ENCODE results near the gene VPS51.

Gene VPS51

GRCh38 chr11:65124480-65125196 lies 28.6 kb downstream of the VPS51 start:
- no peaks in the 10 kb centered on the region for H3K9me3 ChIP-seq (ENCODE audit: severe bottlenecking)
- no peak for DNase-seq (ENCODE audit: low spot score)
- no peak overlapping the region for H3K27ac ChIP-seq (ENCODE audit: poor library complexity, severe bottlenecking)
- H3K4me1 ChIP-seq (ENCODE audit: insufficient read depth, poor library complexity, severe bottlenecking) = peaks cover 8% of the 10 kb centered on the region
- H3K36me3 ChIP-seq (ENCODE audit: low read depth) = peaks cover 82% of the 10 kb centered on the region
- H3K4me3 ChIP-seq (ENCODE audit: severe bottlenecking) = no peak overlapping the region
- no peaks in the 10 kb centered on the region for H3K27me3 ChIP-seq (ENCODE audit: insufficient read depth, poor library complexity, severe bottlenecking)
- no peak for ATAC-seq (ENCODE audit: low read depth)
- TF ChIP-seq, protein P1, sequence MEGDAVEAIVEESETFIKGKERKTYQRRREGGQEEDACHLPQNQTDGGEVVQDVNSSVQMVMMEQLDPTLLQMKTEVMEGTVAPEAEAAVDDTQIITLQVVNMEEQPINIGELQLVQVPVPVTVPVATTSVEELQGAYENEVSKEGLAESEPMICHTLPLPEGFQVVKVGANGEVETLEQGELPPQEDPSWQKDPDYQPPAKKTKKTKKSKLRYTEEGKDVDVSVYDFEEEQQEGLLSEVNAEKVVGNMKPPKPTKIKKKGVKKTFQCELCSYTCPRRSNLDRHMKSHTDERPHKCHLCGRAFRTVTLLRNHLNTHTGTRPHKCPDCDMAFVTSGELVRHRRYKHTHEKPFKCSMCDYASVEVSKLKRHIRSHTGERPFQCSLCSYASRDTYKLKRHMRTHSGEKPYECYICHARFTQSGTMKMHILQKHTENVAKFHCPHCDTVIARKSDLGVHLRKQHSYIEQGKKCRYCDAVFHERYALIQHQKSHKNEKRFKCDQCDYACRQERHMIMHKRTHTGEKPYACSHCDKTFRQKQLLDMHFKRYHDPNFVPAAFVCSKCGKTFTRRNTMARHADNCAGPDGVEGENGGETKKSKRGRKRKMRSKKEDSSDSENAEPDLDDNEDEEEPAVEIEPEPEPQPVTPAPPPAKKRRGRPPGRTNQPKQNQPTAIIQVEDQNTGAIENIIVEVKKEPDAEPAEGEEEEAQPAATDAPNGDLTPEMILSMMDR (IDR thresholded peaks at IDR 0.05; ENCODE audit: poor library complexity, severe bottlenecking) = no peak

- DNase-seq (ENCODE audit: low spot score) (no peak), ATAC-seq (ENCODE audit: low read depth) (no peak)
- Histone ChIP-seq H3K36me3 (ENCODE audit: low read depth) (peaks cover 81% of the 10 kb centered on the region), H3K27me3 (ENCODE audit: insufficient read depth, poor library complexity, severe bottlenecking) (no peaks in the 10 kb centered on the region), H3K9me3 (ENCODE audit: severe bottlenecking) (no peaks in the 10 kb centered on the region), H3K27ac (ENCODE audit: poor library complexity, severe bottlenecking) (no peak overlapping the region), H3K4me3 (ENCODE audit: severe bottlenecking) (no peak overlapping the region), H3K4me1 (ENCODE audit: insufficient read depth, poor library complexity, severe bottlenecking) (peaks cover 8% of the 10 kb centered on the region)
- TF ChIP-seq, protein P1 (IDR thresholded peaks at IDR 0.05; ENCODE audit: poor library complexity, severe bottlenecking) = no peak
Observed at GRCh38 chr11:65125197-65126056, 29.4 kb downstream of the VPS51 start.

GRCh38 chr11:65126624-65127274 lies 30.7 kb downstream of the VPS51 start:
- peaks cover 80% of the 10 kb centered on the region for H3K36me3 ChIP-seq (ENCODE audit: low read depth)
- DNase-seq (ENCODE audit: low spot score) = no peak
- H3K4me3 ChIP-seq (ENCODE audit: severe bottlenecking) = no peak overlapping the region
- TF ChIP-seq, protein P1 (IDR thresholded peaks at IDR 0.05; ENCODE audit: poor library complexity, severe bottlenecking) = no peak
- H3K9me3 ChIP-seq (ENCODE audit: severe bottlenecking) = no peaks in the 10 kb centered on the region
- no peak for ATAC-seq (ENCODE audit: low read depth)
- peaks cover 8% of the 10 kb centered on the region for H3K4me1 ChIP-seq (ENCODE audit: insufficient read depth, poor library complexity, severe bottlenecking)
- no peaks in the 10 kb centered on the region for H3K27me3 ChIP-seq (ENCODE audit: insufficient read depth, poor library complexity, severe bottlenecking)
- H3K27ac ChIP-seq (ENCODE audit: poor library complexity, severe bottlenecking) = no peak overlapping the region

DNA sequence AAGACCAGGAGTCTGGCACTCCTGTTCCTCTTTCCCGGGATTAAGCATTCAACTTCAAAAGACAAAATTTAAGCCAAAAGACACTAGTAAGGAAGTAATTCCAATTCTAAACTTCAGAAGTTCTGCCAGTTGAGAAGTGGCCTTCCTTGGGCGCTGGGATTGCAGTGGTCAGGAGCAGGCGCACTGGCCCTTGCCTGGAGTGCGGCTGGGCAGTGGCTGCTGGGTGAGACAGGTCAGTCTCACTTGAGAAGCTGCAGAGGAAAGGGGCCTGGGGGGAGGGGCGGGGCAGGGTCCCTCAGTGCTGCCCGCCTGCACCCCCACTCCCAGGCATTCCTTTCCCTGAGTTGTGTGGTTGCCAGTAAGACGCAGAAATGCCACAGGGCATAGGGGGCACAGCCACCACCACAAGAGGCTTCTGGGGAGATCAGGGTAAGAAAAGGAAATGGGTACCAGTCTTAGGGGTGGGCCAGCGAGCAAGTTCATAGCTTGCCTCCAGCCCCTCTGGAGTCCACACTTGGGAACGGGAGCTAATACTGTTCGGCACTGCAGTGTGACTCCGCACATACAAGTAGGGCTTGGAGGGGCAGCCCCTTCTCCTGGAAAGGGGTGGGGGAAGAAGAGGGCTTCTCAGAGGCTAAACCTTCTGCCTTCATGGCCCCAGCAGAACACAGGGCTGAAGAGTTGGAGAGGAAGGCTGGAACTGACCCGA lies 31.6 kb downstream of the VPS51 start:
- no peak for ATAC-seq (ENCODE audit: low read depth)
- Histone ChIP-seq H3K4me1 (ENCODE audit: insufficient read depth, poor library complexity, severe bottlenecking) (peaks cover 8% of the 10 kb centered on the region), H3K9me3 (ENCODE audit: severe bottlenecking) (no peaks in the 10 kb centered on the region), H3K27me3 (ENCODE audit: insufficient read depth, poor library complexity, severe bottlenecking) (no peaks in the 10 kb centered on the region), H3K36me3 (ENCODE audit: low read depth) (peaks cover 89% of the 10 kb centered on the region), H3K4me3 (ENCODE audit: severe bottlenecking) (no peak overlapping the region), H3K27ac (ENCODE audit: poor library complexity, severe bottlenecking) (no peak overlapping the region)
- TF ChIP-seq, protein P1 (IDR thresholded peaks at IDR 0.05; ENCODE audit: poor library complexity, severe bottlenecking) = no peak
- no peak for DNase-seq (ENCODE audit: low spot score)
